Upper lobe of right lung (tissue), 1 donor: ENCODE measurements around the gene KCNQ4. TPM values are rescaled to one million over a fixed set of nuclear protein-coding genes. Genes with fewer than 3 reads are reported as not detected.

Experiments
- ATAC-seq: fragments of 200-7000 bp; cut with Tn5 transposase; one replicate; pipeline ENCODE4 v1.9.1; 2020; ENCODE audit warnings: mild to moderate bottlenecking, moderate library complexity
- DNase-seq: peaks from one replicate; pipeline ENCODE4 v3.0.0-alpha.2; 2020
- H3K27ac ChIP-seq: fragments of 200-600 bp; one replicate; pipeline ENCODE4 v1.8.0; 2022
- H3K27me3 ChIP-seq: fragments of 200-600 bp; one replicate; pipeline ENCODE4 v1.8.0; 2022; ENCODE audit warnings: mild to moderate bottlenecking
- H3K36me3 ChIP-seq: fragments of 200-600 bp; one replicate; pipeline ENCODE4 v1.8.0; 2022
- H3K4me1 ChIP-seq: fragments of 200-600 bp; one replicate; pipeline ENCODE4 v1.8.0; 2022
- H3K4me3 ChIP-seq: fragments of 200-600 bp; one replicate; pipeline ENCODE4 v1.8.0; 2022; ENCODE audit warnings: mild to moderate bottlenecking
- H3K9me3 ChIP-seq: fragments of 200-600 bp; one replicate; pipeline ENCODE4 v1.8.0; 2022
- intact Hi-C: fragments of 100-400 bp; cut with DNase I; formaldehyde crosslinking; loops from one replicate; pipeline ENCODE4 v1.11.0; 2022
- total RNA-seq: library from RNA; stranded (reverse); fragmentation: NEBNext Ultra II Directional; extraction: Animal tissue kit (Norgen Biotek cat#: 25700); gene quantifications from one replicate; pipeline ENCODE4 v1.2.1, GENCODE V29; 2021
- TF ChIP-seq, protein P1 (sequence below): fragments of 200-600 bp; IDR thresholded peaks from one replicate; pipeline ENCODE4 v1.8.0; 2022; ENCODE audit warnings: antibody characterized with exemption
- donor health status: DM: no; HTN: yes; CAD: no; lungs with severe emphysema.

KCNQ4 gene
- total RNA-seq, 1 donor from 2014 or later = 0.96 TPM

DNA sequence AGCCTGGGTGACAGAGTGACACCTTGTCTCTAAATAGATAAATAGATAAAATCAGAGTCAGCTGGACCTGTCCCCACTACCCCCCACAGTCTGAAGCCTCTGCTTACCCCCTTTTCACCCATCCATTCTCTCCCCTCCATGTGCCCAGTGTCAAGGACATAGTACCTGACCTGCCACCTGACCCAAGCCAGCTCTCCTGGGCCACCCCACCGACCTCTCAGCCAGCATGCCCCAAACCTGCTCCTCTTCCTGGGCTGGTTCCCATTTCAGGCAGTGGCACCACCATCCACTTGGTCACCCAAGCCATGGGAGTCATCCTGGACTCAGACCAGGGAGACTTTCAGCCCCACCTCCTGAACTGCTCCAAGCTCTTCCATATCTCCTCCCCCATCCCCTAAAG lies 50.4 kb downstream of the KCNQ4 start:
- Histone ChIP-seq H3K27me3 (no peaks in the 10 kb centered on the region), H3K4me1 (no peaks in the 10 kb centered on the region), H3K9me3 (no peaks in the 10 kb centered on the region), H3K4me3 (no peak overlapping the region), H3K36me3 (no peaks in the 10 kb centered on the region), H3K27ac (no peak overlapping the region)
- DNase-seq = no peak
- TF ChIP-seq, protein P1, sequence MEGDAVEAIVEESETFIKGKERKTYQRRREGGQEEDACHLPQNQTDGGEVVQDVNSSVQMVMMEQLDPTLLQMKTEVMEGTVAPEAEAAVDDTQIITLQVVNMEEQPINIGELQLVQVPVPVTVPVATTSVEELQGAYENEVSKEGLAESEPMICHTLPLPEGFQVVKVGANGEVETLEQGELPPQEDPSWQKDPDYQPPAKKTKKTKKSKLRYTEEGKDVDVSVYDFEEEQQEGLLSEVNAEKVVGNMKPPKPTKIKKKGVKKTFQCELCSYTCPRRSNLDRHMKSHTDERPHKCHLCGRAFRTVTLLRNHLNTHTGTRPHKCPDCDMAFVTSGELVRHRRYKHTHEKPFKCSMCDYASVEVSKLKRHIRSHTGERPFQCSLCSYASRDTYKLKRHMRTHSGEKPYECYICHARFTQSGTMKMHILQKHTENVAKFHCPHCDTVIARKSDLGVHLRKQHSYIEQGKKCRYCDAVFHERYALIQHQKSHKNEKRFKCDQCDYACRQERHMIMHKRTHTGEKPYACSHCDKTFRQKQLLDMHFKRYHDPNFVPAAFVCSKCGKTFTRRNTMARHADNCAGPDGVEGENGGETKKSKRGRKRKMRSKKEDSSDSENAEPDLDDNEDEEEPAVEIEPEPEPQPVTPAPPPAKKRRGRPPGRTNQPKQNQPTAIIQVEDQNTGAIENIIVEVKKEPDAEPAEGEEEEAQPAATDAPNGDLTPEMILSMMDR = no peak
- intact Hi-C loops = no loop called here
- ATAC-seq = no peak

DNA sequence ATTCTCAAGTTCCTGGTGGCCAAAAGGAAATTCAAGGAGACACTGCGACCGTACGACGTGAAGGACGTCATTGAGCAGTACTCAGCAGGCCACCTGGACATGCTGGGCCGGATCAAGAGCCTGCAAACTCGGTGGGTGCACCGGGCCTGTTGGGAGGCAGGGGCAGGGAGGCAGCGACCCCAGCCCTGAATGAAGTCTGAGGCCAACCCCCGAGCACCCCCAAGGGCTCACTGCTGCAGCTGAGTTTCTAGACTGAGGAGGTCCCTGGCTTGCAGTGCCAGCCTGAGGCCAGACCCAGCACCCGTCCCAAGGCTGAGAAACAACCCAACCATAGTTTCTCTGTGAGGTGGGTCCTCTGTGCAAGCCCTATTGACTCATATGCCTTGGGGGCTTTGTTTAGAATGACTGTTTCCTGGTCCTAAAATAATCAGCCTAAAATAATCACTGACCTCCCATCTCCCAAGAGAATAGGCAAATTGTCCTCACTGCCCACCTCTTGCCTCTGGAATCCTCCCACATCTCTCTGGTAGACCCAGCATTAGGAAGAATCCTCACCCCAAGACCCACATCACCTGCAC lies 51.5 kb downstream of the KCNQ4 start:
- no peak overlapping the region for H3K27ac ChIP-seq
- ATAC-seq (no peak), DNase-seq (no peak)
- no peaks in the 10 kb centered on the region for H3K4me1 ChIP-seq
- intact Hi-C loops = no loop called here
- H3K9me3 ChIP-seq = no peaks in the 10 kb centered on the region
- H3K36me3 ChIP-seq = no peaks in the 10 kb centered on the region
- no peak overlapping the region for H3K4me3 ChIP-seq
- H3K27me3 ChIP-seq = no peaks in the 10 kb centered on the region
- TF ChIP-seq, protein P1 = no peak

- TF ChIP-seq, protein P1 = no peak
These were observed 52.7 kb downstream of the KCNQ4 start for GRCh38 chr1:40836283-40836682.

GRCh38 chr1:40837601-40838000 lies 54.0 kb downstream of the KCNQ4 start:
- H3K36me3 ChIP-seq = no peaks in the 10 kb centered on the region
- H3K27ac ChIP-seq = no peak overlapping the region
- H3K4me3 ChIP-seq = no peak overlapping the region
- H3K4me1 ChIP-seq = no peaks in the 10 kb centered on the region
- no peak for DNase-seq
- ATAC-seq = no peak
- no peaks in the 10 kb centered on the region for H3K27me3 ChIP-seq
- TF ChIP-seq, protein P1 = no peak
- intact Hi-C loops = no loop called here
- no peaks in the 10 kb centered on the region for H3K9me3 ChIP-seq

More at GRCh38 chr1:40836283-40836682, 52.7 kb downstream of the KCNQ4 start:
- intact Hi-C loops = no loop called here
- Histone ChIP-seq H3K36me3 (no peaks in the 10 kb centered on the region), H3K4me3 (no peak overlapping the region), H3K4me1 (no peaks in the 10 kb centered on the region), H3K27ac (no peak overlapping the region), H3K9me3 (no peaks in the 10 kb centered on the region), H3K27me3 (no peaks in the 10 kb centered on the region)
- ATAC-seq (no peak), DNase-seq (no peak)

GRCh38 chr1:40838045-40838979 lies 54.7 kb downstream of the KCNQ4 start:
- H3K27ac ChIP-seq = no peak overlapping the region
- H3K9me3 ChIP-seq = no peaks in the 10 kb centered on the region
- DNase-seq = no peak
- no peak for ATAC-seq
- H3K27me3 ChIP-seq = no peaks in the 10 kb centered on the region
- H3K4me1 ChIP-seq = no peaks in the 10 kb centered on the region
- no peak overlapping the region for H3K4me3 ChIP-seq
- TF ChIP-seq, protein P1 = no peak
- no peaks in the 10 kb centered on the region for H3K36me3 ChIP-seq
- intact Hi-C loops = no loop called here
